Ovary (tissue), 9 donors: ENCODE data around the gene PRDX5. TPM values are rescaled to one million over a fixed set of nuclear protein-coding genes. Genes with fewer than 3 reads are reported as not detected.

ENCODE experiments used
- DNase-seq, 5 donors: peaks; one replicate each; pipeline ENCODE4 v3.0.0-alpha.2; 2019 to 2020
- H3K27ac ChIP-seq, 2 donors: fragments of 200-600 bp; one replicate each; pipeline versions ENCODE4 v1.5.1 to v1.8.0; 2019 to 2022
- H3K27me3 ChIP-seq: fragments of 200-600 bp; one replicate; pipeline ENCODE4 v1.8.0; 2022
- H3K36me3 ChIP-seq: fragments of 200-600 bp; sonication (generic); one replicate; pipeline ENCODE4 v1.5.1; 2019
- H3K4me1 ChIP-seq: one replicate; pipeline ENCODE4 v1.8.1; 2013; ENCODE audit warnings: mild to moderate bottlenecking, moderate library complexity; ENCODE audit not compliant: insufficient read depth
- H3K4me3 ChIP-seq: fragments of 200-600 bp; sonication (generic); one replicate; pipeline ENCODE4 v1.5.1; 2017
- H3K9me3 ChIP-seq, 2 donors: fragments of 200-600 bp in 1 of 2; sonication (generic) in 1 of 2; one replicate each; pipeline versions ENCODE4 v1.5.1 to v1.8.1; 2013 to 2019; ENCODE audit warnings: mild to moderate bottlenecking in 1 of 2, moderate library complexity in 1 of 2
- EP300 ChIP-seq: sonication (generic); formaldehyde crosslinking; IDR thresholded peaks from one replicate; pipeline ENCODE4 v1.6.1; 2017; ENCODE audit warnings: antibody characterized with exemption
- POLR2A ChIP-seq: fragments of 450-650 bp; IDR thresholded peaks from one replicate; pipeline ENCODE4 v1.6.1; 2017; ENCODE audit warnings: antibody characterized with exemption, mild to moderate bottlenecking, moderate library complexity
- WGBS, 3 donors: extraction: QIAGEN DNeasy Blood & Tissue Kit in 1 of 3; methylation state at CpG; one replicate each; pipeline versions ENCODE4 v1.1.5 to v1.1.7; 2013 to 2017; 5-methylcytosine and 5-hydroxymethylcytosine counted together
- intact Hi-C, 4 donors: fragments of 100-400 bp; cut with DNase I; formaldehyde crosslinking; loops; one replicate each; pipeline versions ENCODE4 v1.11.0 to v1.15.1; 2022 to 2023
- polyA plus RNA-seq, 2 donors: library from polyadenylated mRNA; stranded (reverse); fragments of 200-250 nt in 1 of 2; fragments of 350-450 nt in 1 of 2; fragmentation: Illumina TruSeq in 1 of 2; extraction: RNeasy Lipid Tissue Mini Kit (QIAGEN cat#74804) in 1 of 2; gene quantifications; one replicate each; pipeline ENCODE4 v1.2.3, GENCODE V29; 2013 to 2014
- total RNA-seq, 7 donors: library from RNA; depleted of rRNA in 2 of 7; stranded (reverse); fragments of >200 nt in 2 of 7; fragmentation: NEBNext Ultra II Directional in 3 of 7; extraction: Animal tissue kit (Norgen Biotek cat#: 25700) in 3 of 7; gene quantifications; one replicate each; pipeline versions ENCODE4 v1.1.0 to v1.2.4, GENCODE V29; 2016 to 2023
- TF ChIP-seq, protein P1 (sequence below), 3 donors: fragments of 450-650 bp in 2 of 3; fragments of 200-600 bp in 1 of 3; IDR thresholded peaks; one replicate each; pipeline versions ENCODE4 v1.5.1 to v1.8.0; 2016 to 2022; ENCODE audit warnings: antibody characterized with exemption in 3 of 3, mild to moderate bottlenecking in 1 of 3
- donor health status: DM: no; HTN: no; CAD: no; lungs with moderate emphysema.
- donor health status: DM: no; HTN: no; CAD: no.
- donor health status: Bipolar disorder and iron deficiency.
- donor health status: DM: yes; HTN: yes; CAD: no.
- donor health status: DM: no; HTN: no; CAD: no.
- donor health status: DM: yes; HTN: yes; CAD: no.

The PRDX5 gene
- total and polyA plus RNA-seq, 9 donors = 160 to 400 (median 225) TPM

DNA sequence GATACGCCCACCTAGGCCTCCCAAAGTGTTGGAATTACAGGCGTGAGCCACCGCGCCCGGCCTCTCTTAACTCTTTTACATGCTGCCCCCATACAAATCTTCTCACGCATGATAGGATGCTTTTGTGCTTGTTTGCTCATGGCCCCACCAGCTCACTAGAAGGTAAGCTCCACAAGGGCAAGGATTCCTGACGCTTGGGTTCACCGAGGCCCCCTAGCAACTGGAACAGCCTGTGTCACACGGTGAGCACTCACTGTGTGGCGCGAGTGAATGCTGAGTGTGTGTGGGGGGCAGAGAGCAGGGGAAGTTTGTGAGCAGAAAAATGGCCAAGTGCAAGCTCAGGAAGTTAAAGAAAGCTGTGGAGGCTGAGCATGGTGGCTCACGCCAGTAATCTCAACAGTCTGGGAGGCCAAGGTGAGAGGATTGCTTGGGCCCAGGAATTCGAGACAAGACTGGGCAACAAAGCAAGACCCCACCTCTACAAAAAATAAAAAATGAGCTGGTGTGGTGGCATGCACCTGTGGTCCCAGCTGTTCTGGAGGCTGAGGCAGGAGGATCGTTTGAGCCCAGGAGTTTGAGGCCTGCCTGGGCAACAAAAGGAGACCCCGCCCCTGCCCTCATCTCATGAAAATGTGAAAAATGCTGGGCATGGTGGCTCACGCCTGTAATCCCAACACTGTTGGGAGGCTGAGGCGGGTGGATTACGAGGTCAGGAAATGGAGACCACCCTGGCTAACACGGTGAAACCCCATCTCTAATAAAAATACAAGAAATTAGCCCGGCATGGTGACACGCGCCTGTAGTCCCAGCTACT lies 35.8 kb upstream of the PRDX5 start:
- no peaks in the 10 kb centered on the region for H3K27me3 ChIP-seq
- WGBS, 3 donors = 93 to 95% (median 93%) methylated on average over 22 of the region's 22 CpGs
- no peak overlapping the region for H3K27ac ChIP-seq
- no peaks in the 10 kb centered on the region for H3K36me3 ChIP-seq
- peaks cover 11% of the 10 kb centered on the region for H3K4me1 ChIP-seq
- TF ChIP-seq POLR2A = no peak
- no peak for TF ChIP-seq EP300
- TF ChIP-seq, protein P1, sequence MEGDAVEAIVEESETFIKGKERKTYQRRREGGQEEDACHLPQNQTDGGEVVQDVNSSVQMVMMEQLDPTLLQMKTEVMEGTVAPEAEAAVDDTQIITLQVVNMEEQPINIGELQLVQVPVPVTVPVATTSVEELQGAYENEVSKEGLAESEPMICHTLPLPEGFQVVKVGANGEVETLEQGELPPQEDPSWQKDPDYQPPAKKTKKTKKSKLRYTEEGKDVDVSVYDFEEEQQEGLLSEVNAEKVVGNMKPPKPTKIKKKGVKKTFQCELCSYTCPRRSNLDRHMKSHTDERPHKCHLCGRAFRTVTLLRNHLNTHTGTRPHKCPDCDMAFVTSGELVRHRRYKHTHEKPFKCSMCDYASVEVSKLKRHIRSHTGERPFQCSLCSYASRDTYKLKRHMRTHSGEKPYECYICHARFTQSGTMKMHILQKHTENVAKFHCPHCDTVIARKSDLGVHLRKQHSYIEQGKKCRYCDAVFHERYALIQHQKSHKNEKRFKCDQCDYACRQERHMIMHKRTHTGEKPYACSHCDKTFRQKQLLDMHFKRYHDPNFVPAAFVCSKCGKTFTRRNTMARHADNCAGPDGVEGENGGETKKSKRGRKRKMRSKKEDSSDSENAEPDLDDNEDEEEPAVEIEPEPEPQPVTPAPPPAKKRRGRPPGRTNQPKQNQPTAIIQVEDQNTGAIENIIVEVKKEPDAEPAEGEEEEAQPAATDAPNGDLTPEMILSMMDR (IDR thresholded peaks at IDR 0.05) = no peak
- intact Hi-C loops = loop anchor here in 1 of 4 donors (10.0 kb wide), 1 partner anchor 1783 kb away; no protein-coding TSS in a partner anchor
- no peaks in the 10 kb centered on the region for H3K9me3 ChIP-seq
- DNase-seq = peak in 2 of 5 donors; percentile 15 to 16
- H3K4me3 ChIP-seq = no peak overlapping the region

DNA sequence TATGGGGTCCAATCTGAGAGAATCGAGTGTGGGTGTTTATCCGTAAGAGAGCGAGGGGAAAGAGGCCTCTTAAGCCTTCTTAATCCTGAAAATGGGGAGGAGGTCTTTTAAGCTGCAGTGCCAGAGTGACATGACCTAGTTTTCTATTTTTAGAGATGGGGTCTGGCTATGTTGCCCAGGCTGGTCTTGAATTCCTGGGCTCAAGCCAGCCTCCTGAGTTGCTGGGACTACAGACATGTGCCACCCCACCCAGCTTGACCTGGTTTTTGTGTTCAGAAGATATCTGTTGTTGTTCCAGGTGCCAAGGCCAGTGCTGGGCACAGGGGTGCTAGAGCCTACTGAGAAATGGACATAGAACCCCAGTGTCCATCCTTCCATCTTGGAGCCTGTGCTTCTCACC lies 34.8 kb upstream of the PRDX5 start:
- Histone ChIP-seq H3K27ac (no peak overlapping the region), H3K36me3 (no peaks in the 10 kb centered on the region), H3K4me1 (peaks cover 11% of the 10 kb centered on the region), H3K9me3 (no peaks in the 10 kb centered on the region), H3K4me3 (no peak overlapping the region), H3K27me3 (no peaks in the 10 kb centered on the region)
- intact Hi-C loops = loop anchor here in 1 of 4 donors (10.0 kb wide), 1 partner anchor 1782 kb away; no protein-coding TSS in a partner anchor
- TF ChIP-seq EP300 (no peak), POLR2A (no peak)
- TF ChIP-seq, protein P1 (IDR thresholded peaks at IDR 0.05) = no peak
- 86 to 89% (median 87%) methylated on average over 3 of the region's 3 CpGs for WGBS, 3 donors
- peak in 1 of 5 donors; percentile 25 for DNase-seq

DNA sequence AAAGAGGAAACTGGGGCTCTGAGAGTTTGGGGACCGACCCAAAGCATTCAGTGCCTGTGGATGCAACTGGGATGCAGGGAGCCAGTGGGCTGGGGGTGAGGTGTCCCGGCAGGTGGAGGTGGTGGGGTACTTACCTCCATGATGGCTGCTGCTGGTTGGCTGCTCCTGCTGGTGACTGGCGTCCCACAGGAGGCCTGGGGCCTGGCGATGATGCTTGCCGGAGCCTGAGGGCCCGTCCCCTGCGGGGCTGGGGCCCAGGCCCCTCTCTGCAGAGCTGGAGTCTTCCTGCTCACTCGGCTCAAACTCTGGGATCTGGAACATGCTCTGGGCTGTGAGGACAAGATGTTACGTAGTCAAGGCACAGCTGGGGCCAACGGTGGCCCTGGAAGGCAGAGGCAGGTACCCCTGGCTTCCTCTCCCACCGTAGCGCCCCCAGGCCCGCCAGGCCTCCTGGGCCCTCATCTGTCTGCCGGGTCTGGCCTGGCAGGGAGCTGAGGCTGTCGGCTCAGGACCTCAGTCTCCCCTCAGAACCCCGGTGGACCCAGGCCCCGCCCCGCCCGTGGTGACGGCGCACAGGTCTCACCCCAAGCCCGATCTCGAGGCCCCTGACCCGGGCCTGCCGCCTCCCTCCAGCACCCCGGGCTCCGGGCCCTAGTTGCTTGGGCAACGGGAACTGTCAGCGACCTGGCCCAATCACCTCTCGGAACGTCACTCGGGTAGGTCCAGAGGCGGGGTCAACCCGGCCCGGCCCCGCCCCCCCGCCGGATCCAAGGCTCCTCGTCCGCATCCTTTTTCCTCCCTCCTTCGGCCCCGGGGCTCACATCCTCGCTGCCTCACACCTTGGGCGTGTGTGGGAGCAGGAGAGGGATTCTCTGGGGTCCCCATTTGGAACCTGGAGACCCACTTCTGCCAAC lies 33.6 kb upstream of the PRDX5 start, which contains the start of gene BAD:
Gene BAD, minus strand, starts transcription at position 618 of the 914 bp plus-strand sequence. Its CDS starts 297 bp downstream, at position 321.
- Histone ChIP-seq H3K9me3 (no peaks in the 10 kb centered on the region), H3K36me3 (no peaks in the 10 kb centered on the region), H3K27ac (peak within 1 kb of the TSS; percentile 83 to 96), H3K27me3 (no peaks in the 10 kb centered on the region), H3K4me1 (peaks cover 11% of the 10 kb centered on the region), H3K4me3 (peak within 1 kb of the TSS; percentile 82)
- WGBS, 3 donors = 2 to 7% (median 2%) methylated on average over 19 to 44 of the region's 44 CpGs
- no peak for TF ChIP-seq EP300
- peak; percentile 69 for TF ChIP-seq POLR2A
- DNase-seq = peak; percentile 94 to 98 (median 96)
- intact Hi-C loops = loop anchor here in 2 of 4 donors (2.0 to 10.0 kb wide), 3 partner anchors 14 to 1780 kb away; partner anchors contain the start of gene ESRRA (in 1 of the 2)

DNA sequence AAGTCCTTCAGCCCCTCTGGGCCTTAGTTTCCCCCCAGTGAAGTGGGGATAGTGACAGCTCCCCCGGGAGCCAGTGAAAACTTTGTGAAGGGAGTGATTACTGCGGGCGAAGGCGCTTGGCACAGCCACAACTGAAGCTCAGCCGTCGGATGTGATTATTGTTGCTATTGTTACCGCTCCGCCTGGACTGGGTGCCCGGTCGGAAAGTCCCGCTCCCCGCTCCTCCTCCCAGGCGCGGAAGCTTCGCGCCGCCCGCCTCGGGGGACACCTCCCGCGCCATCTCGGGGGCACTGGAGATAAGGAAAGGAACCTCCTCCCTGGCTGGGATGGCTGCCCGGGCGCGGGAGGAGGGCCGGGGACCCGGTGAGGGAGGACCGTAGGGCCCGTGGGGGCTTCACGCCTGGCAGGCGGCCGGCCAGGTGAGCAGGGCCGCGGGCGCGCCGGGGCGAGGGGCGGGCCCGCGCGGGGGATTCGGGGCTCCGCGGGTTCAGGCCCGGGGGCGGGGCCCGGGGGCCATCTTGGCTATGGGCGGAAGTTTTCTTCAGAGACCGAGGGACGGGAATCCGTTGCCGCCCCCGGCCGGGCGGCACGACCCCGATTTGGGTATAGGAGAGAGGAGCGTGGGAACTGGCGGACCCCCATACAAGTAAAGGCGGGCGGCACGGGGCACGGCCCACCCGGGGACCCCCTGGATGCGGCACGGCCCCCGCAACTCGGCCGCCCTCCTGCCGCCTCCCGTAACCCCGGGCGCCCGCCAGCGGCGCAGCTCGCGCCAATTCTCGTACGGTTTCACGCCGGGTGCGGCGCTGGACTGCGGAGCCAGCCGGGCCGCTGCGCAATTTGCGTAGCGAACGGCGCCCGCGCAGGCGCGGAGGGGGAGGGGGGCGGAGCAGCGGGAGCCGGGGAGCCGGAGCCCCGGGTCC lies 32.7 kb upstream of the PRDX5 start, which contains the start of gene GPR137:
Gene GPR137, plus strand, starts transcription at position 887 of the 923 bp plus-strand sequence. CDS start 677 bp downstream, outside the sequence.
- TF ChIP-seq, protein P1 (IDR thresholded peaks at IDR 0.05) = peak in 1 of 3 donors; percentile 16
- peak; percentile 16 for TF ChIP-seq EP300
- TF ChIP-seq POLR2A = no peak
- Histone ChIP-seq H3K4me3 (peak within 1 kb of the TSS; percentile 82), H3K36me3 (no peaks in the 10 kb centered on the region), H3K27me3 (no peaks in the 10 kb centered on the region), H3K27ac (peak within 1 kb of the TSS; percentile 83 to 96), H3K9me3 (no peaks in the 10 kb centered on the region), H3K4me1 (peaks cover 11% of the 10 kb centered on the region)
- peak; percentile 86 to 94 (median 89) for DNase-seq
- WGBS, 3 donors = 0 to 1% (median 0%) methylated on average over 65 to 102 of the region's 102 CpGs
- intact Hi-C loops = loop anchor here in 2 of 4 donors (2.0 to 10.0 kb wide), 3 partner anchors 14 to 1780 kb away; partner anchors contain the start of gene ESRRA (in 1 of the 2)
